Sigmoid colon (tissue), 7 donors: ENCODE data around the gene MMP27. TPM values are rescaled to one million over a fixed set of nuclear protein-coding genes. Genes with fewer than 3 reads are reported as not detected.

Experiments
- DNase-seq: peaks from one replicate; pipeline ENCODE4 v3.0.0-alpha.2; 2019
- H3K27ac ChIP-seq, 4 donors: fragments of 200-600 bp; sonication (generic); one replicate each; pipeline ENCODE4 v1.5.1; 2016 to 2019; ENCODE audit warnings: mild to moderate bottlenecking in 1 of 4
- H3K27me3 ChIP-seq, 3 donors: fragments of 200-600 bp; sonication (generic); one replicate each; pipeline ENCODE4 v1.5.1; 2019; ENCODE audit warnings: mild to moderate bottlenecking in 1 of 3
- H3K36me3 ChIP-seq, 4 donors: fragments of 200-600 bp; sonication (generic); one replicate each; pipeline ENCODE4 v1.5.1; 2016 to 2019
- H3K4me1 ChIP-seq, 4 donors: fragments of 200-600 bp; sonication (generic); one replicate each; pipeline ENCODE4 v1.5.1; 2017 to 2019
- H3K4me3 ChIP-seq, 4 donors: fragments of 200-600 bp; sonication (generic); one replicate each; pipeline ENCODE4 v1.5.1; 2017 to 2019; ENCODE audit warnings: mild to moderate bottlenecking in 2 of 4, moderate library complexity in 1 of 4
- H3K9me3 ChIP-seq, 4 donors: fragments of 200-600 bp in 3 of 4; sonication (generic) in 3 of 4; one replicate each; pipeline versions ENCODE4 v1.5.1 to v1.6.1; 2013 to 2019
- EP300 ChIP-seq, 4 donors: sonication (generic); formaldehyde crosslinking; IDR thresholded peaks; one replicate each; pipeline ENCODE4 v1.6.1; 2017; ENCODE audit warnings: antibody characterized with exemption in 4 of 4
- POLR2A ChIP-seq, 2 donors: fragments of 450-650 bp; IDR thresholded peaks; one replicate each; pipeline ENCODE4 v1.6.1; 2016; ENCODE audit warnings: antibody characterized with exemption in 2 of 2, mild to moderate bottlenecking in 2 of 2, moderate library complexity in 2 of 2
- POLR2AphosphoS5 ChIP-seq, 4 donors: sonication (generic); formaldehyde crosslinking; IDR thresholded peaks; one replicate each; pipeline ENCODE4 v1.6.1; 2017; ENCODE audit warnings: antibody characterized with exemption in 4 of 4
- WGBS, 2 donors: extraction: QIAGEN DNeasy Blood & Tissue Kit; methylation state at CpG; one replicate each; pipeline ENCODE4 v1.1.7; 2013; 5-methylcytosine and 5-hydroxymethylcytosine counted together
- intact Hi-C: fragments of 100-400 bp; cut with DNase I; formaldehyde crosslinking; loops from one replicate; pipeline ENCODE4 v1.15.1; 2023
- polyA plus RNA-seq, 3 donors: library from polyadenylated mRNA; stranded (reverse); fragments of 200-250 nt; gene quantifications; one replicate each; pipeline ENCODE4 v1.2.3, GENCODE V29; 2013
- total RNA-seq, 4 donors: library from RNA; depleted of rRNA; stranded (reverse); fragments of >200 nt; gene quantifications; one replicate each; pipeline ENCODE4 v1.1.0, GENCODE V29; 2016
- TF ChIP-seq, protein P1 (sequence below), 4 experiments: fragments of 450-650 bp in 3 of 4; fragments of 200-600 bp in 1 of 4; IDR thresholded peaks; one replicate each; pipeline ENCODE4 v1.5.1; 2016 to 2019; ENCODE audit warnings: antibody characterized with exemption in 4 of 4, mild to moderate bottlenecking in 3 of 4, moderate library complexity in 2 of 4
- donor health status: healthy with polysubstance abuse.
- donor health status: Bipolar disorder and iron deficiency.
- donor health status: healthy.

MMP27 gene
- total and polyA plus RNA-seq, 7 donors: not detected

DNA sequence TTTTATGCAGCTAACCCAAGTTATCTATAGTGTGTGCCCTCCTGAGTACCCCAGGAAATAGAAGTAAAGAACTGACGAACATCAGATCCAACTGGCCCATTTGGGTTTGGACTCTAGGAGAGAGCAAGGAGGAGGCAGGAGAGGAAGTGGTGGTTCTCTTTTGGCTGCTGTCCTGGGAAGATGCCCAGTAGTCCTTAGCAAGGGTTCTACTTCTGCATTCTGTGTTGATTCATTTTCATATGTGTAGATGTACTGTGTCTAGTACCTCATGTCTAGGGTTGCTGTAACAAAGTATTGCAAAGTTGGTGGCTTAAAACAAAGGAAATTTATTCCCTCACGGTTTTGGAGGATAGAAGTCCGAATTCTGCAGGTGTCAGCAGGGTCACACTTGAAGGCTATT, 6.6 kb upstream of the MMP27 start:
- no peaks in the 10 kb centered on the region for H3K36me3 ChIP-seq
- no peak for DNase-seq
- TF ChIP-seq, protein P1, sequence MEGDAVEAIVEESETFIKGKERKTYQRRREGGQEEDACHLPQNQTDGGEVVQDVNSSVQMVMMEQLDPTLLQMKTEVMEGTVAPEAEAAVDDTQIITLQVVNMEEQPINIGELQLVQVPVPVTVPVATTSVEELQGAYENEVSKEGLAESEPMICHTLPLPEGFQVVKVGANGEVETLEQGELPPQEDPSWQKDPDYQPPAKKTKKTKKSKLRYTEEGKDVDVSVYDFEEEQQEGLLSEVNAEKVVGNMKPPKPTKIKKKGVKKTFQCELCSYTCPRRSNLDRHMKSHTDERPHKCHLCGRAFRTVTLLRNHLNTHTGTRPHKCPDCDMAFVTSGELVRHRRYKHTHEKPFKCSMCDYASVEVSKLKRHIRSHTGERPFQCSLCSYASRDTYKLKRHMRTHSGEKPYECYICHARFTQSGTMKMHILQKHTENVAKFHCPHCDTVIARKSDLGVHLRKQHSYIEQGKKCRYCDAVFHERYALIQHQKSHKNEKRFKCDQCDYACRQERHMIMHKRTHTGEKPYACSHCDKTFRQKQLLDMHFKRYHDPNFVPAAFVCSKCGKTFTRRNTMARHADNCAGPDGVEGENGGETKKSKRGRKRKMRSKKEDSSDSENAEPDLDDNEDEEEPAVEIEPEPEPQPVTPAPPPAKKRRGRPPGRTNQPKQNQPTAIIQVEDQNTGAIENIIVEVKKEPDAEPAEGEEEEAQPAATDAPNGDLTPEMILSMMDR (IDR thresholded peaks at IDR 0.05): no peak
- TF ChIP-seq EP300 (IDR thresholded peaks at IDR 0.05): no peak
- TF ChIP-seq POLR2A (IDR thresholded peaks at IDR 0.05): no peak
- no peak for TF ChIP-seq POLR2AphosphoS5 (IDR thresholded peaks at IDR 0.05)
- H3K27ac ChIP-seq: no peak overlapping the region
- no peaks in the 10 kb centered on the region for H3K27me3 ChIP-seq
- H3K4me1 ChIP-seq: no peaks in the 10 kb centered on the region
- no peaks in the 10 kb centered on the region for H3K9me3 ChIP-seq
- H3K4me3 ChIP-seq: no peak overlapping the region
- intact Hi-C loops: no loop called here
- WGBS, 2 donors: 76 to 77% methylated on average over 3 of the region's 3 CpGs

DNA sequence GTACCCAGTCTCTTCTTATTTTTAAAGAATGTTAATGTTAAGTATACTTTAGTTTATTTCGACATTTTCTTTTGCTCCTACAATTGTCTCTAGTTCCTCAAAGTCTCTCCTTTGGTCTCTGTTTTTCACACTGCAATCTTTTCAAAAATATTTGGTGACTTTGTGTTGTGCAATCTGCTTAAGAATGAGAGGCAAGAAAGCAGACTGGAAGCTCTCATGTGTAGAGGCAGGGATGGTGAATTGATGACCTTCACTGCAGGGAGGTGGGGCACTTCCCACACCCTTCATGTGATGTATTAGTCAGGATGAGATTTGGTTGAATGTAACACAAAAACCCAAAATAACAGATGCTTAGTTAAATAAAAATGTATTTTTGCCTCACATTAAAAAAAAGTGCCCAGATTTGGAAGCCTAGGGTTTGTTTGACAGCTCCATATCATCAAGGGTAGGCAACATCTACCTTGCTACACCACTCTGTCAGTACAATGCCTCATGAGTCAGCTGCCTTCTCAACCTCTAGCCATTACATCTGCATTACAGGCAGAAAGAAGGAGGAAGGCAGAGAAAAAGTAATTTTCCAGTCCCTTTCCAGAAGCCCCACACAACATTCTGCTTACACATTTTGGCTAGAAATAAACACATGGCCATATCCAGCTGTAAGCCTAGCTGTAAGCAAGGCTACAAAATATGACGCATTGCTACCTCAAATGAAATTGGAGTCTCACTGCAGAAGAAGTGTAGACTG, 3.8 kb upstream of the MMP27 start:
- WGBS, 2 donors: 79 to 87% methylated on average over 2 of the region's 2 CpGs
- Histone ChIP-seq H3K9me3 (no peaks in the 10 kb centered on the region), H3K36me3 (no peaks in the 10 kb centered on the region), H3K4me3 (no peak overlapping the region), H3K27me3 (no peaks in the 10 kb centered on the region), H3K27ac (no peak overlapping the region), H3K4me1 (no peaks in the 10 kb centered on the region)
- DNase-seq: no peak
- intact Hi-C loops: no loop called here
- TF ChIP-seq, protein P1 (IDR thresholded peaks at IDR 0.05): no peak
- TF ChIP-seq POLR2AphosphoS5 (IDR thresholded peaks at IDR 0.05): no peak
- TF ChIP-seq POLR2A (IDR thresholded peaks at IDR 0.05): no peak
- no peak for TF ChIP-seq EP300 (IDR thresholded peaks at IDR 0.05)

DNA sequence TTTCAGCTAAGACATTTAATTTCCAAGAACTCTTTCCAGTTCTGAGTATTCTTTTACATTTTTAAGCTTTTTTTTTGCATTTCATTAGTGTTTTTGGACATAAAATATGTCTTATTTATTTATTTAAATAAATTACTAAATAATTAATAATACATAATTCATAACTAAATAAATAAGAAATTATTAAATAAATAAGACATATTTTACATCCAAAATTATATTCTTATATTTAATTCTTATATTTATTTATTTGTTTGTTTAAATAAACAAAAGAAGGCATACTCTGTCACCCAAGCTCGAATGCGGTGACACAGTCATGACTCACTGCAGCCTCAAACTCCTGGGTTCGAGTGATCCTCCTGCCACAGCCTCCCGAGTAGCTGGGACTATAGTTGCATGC, 3.1 kb upstream of the MMP27 start:
- Histone ChIP-seq H3K9me3 (no peaks in the 10 kb centered on the region), H3K4me3 (no peak overlapping the region), H3K36me3 (no peaks in the 10 kb centered on the region), H3K27ac (no peak overlapping the region), H3K27me3 (no peaks in the 10 kb centered on the region), H3K4me1 (no peaks in the 10 kb centered on the region)
- intact Hi-C loops: no loop called here
- TF ChIP-seq, protein P1 (IDR thresholded peaks at IDR 0.05): no peak
- no peak for TF ChIP-seq EP300 (IDR thresholded peaks at IDR 0.05)
- no peak for TF ChIP-seq POLR2AphosphoS5 (IDR thresholded peaks at IDR 0.05)
- no peak for TF ChIP-seq POLR2A (IDR thresholded peaks at IDR 0.05)
- no peak for DNase-seq
- WGBS, 2 donors: 76 to 82% methylated on average over 4 of the region's 4 CpGs

DNA sequence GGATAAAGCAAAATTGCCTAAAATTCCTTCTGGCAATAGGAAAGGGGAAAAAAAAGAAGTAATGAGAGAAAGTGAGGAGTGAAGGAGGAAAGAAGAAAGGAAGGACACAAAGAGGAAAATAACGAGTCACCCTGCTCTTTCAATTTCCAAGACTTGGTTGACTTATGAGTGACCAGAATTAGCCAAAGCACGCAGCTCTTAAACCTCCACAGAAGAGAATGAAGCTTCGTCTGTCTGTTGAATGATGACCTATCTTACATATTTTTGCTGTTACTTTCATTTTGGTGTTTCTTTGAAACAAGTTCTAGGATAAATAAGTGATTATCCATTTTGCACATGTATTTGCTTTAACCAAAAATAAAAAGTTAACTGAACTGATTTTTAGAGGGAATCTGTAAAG, 728 bp downstream of the MMP27 start:
- 71 to 82% methylated on average over 3 of the region's 3 CpGs for WGBS, 2 donors
- H3K4me1 ChIP-seq: no peaks in the 10 kb centered on the region
- H3K27ac ChIP-seq: no peak overlapping the region
- no peaks in the 10 kb centered on the region for H3K36me3 ChIP-seq
- H3K9me3 ChIP-seq: no peaks in the 10 kb centered on the region
- TF ChIP-seq EP300 (IDR thresholded peaks at IDR 0.05): no peak
- no peak for TF ChIP-seq POLR2A (IDR thresholded peaks at IDR 0.05)
- TF ChIP-seq, protein P1 (IDR thresholded peaks at IDR 0.05): no peak
- no peak for TF ChIP-seq POLR2AphosphoS5 (IDR thresholded peaks at IDR 0.05)
- DNase-seq: no peak
- intact Hi-C loops: no loop called here
- H3K4me3 ChIP-seq: no peak overlapping the region
- H3K27me3 ChIP-seq: no peaks in the 10 kb centered on the region
